Heart left ventricle (tissue), 16 donors: ENCODE data around the gene KLHL8. TPM values are rescaled to one million over a fixed set of nuclear protein-coding genes. Genes with fewer than 3 reads are reported as not detected.
A peak's percentile ranks its signal among the peaks of the same experiment; 100 is the strongest.

ENCODE experiments used
- ATAC-seq, 4 donors: fragments of 200-7000 bp; cut with Tn5 transposase; one replicate each; pipeline ENCODE4 v1.9.1; 2020 to 2022; ENCODE audit warnings: moderate library complexity in 4 of 4, mild to moderate bottlenecking in 3 of 4, moderate number of reproducible peaks in 1 of 4
- DNase-seq, 5 donors: peaks; one replicate each; pipeline ENCODE4 v3.0.0-alpha.2; 2020
- H3K27ac ChIP-seq, 12 donors: fragments of 200-600 bp; sonication (generic) in 4 of 12; one replicate each; pipeline versions ENCODE4 v1.5.0 to v1.8.0; 2016 to 2022; ENCODE audit warnings: mild to moderate bottlenecking in 2 of 12
- H3K27me3 ChIP-seq, 9 donors: fragments of 200-600 bp; sonication (generic) in 2 of 9; one replicate each; pipeline versions ENCODE4 v1.5.1 to v1.8.0; 2016 to 2022; ENCODE audit warnings: mild to moderate bottlenecking in 3 of 9
- H3K36me3 ChIP-seq, 9 donors: fragments of 200-600 bp; sonication (generic) in 2 of 9; one replicate each; pipeline versions ENCODE4 v1.5.0 to v1.8.0; 2018 to 2022; ENCODE audit warnings: mild to moderate bottlenecking in 2 of 9
- H3K4me1 ChIP-seq, 12 donors: fragments of 200-600 bp; sonication (generic) in 4 of 12; one replicate each; pipeline versions ENCODE4 v1.5.0 to v1.8.0; 2016 to 2022; ENCODE audit warnings: mild to moderate bottlenecking in 3 of 12
- H3K4me3 ChIP-seq, 12 donors: fragments of 200-600 bp; sonication (generic) in 4 of 12; one replicate each; pipeline versions ENCODE4 v1.5.0 to v1.8.0; 2017 to 2022; ENCODE audit warnings: mild to moderate bottlenecking in 9 of 12, moderate library complexity in 4 of 12
- H3K9me3 ChIP-seq, 12 donors: fragments of 200-600 bp; sonication (generic) in 4 of 12; one replicate each; pipeline versions ENCODE4 v1.5.0 to v1.8.0; 2016 to 2022; ENCODE audit warnings: mild to moderate bottlenecking in 1 of 12
- CTCF ChIP-seq, 12 donors: fragments of 200-600 bp; sonication (generic) in 4 of 12; IDR thresholded peaks; one replicate each; pipeline versions ENCODE4 v1.5.0 to v1.8.0; 2018 to 2022; ENCODE audit warnings: antibody characterized with exemption in 12 of 12, mild to moderate bottlenecking in 5 of 12
- POLR2A ChIP-seq, 2 donors: fragments of 450-650 bp; IDR thresholded peaks; one replicate each; pipeline ENCODE4 v1.6.1; 2017; ENCODE audit warnings: antibody characterized with exemption in 2 of 2, mild to moderate bottlenecking in 2 of 2, moderate library complexity in 2 of 2
- WGBS, 4 donors: extraction: QIAGEN DNeasy Blood & Tissue Kit in 2 of 4; methylation state at CpG; one replicate each; pipeline versions ENCODE4 v1.1.5 to v1.1.7; 2013 to 2018; 5-methylcytosine and 5-hydroxymethylcytosine counted together
- intact Hi-C, 10 donors: fragments of 100-400 bp; cut with DNase I; formaldehyde crosslinking; loops; one replicate each; pipeline versions ENCODE4 v1.11.1 to v1.14.2; 2022
- polyA plus RNA-seq, 2 donors: library from polyadenylated mRNA; stranded (reverse); fragments of 200-250 nt; gene quantifications; one replicate each; pipeline ENCODE4 v1.2.3, GENCODE V29; 2013
- total RNA-seq, 9 donors: library from RNA; depleted of rRNA in 2 of 9; stranded (reverse); fragments of >200 nt in 2 of 9; fragmentation: NEBNext Ultra II Directional in 3 of 9; extraction: Animal tissue kit (Norgen Biotek cat#: 25700) in 3 of 9; gene quantifications; one replicate each; pipeline versions ENCODE4 v1.1.0 to v1.2.4, GENCODE V29; 2016 to 2023
- donor health status: ischemic (EF 13 %, LVEDD 7.1; RV severe dilation, severe dysfunction).
- donor health status: healthy with polysubstance abuse.
- donor health status: DM: no; HTN: yes; CAD: no.
- donor health status: DM: no; HTN: no; CAD: no.
- donor health status: ischemic (EF 25% LVEDD 6.9; RV normal size, moderate dysfunction).
- donor health status: ischemic (EF 25% LVEDD 5.7; RV mildly dilated, moderate dysfunction).
- donor health status: healthy.
- donor health status: DM: yes; HTN: yes; CAD: no.
- donor health status: ischemic (EF 35%, LVEDD 5.7; RV mildly dilated, moderate dysfunction).
- donor health status: nonischemic (EF 11% LVEDD 7.7; RV severe dilation, severe dysfunction).
- donor health status: DM: yes; HTN: yes; CAD: no.
- donor health status: PGD.
- donor health status: ischemic (EF 29% LVEDD 5.4; RV normal size, mild dysfunction).
- donor health status: nonischemic (EF 23%, LVEDD 6.1; RV moderate dilation, normal function).

Gene KLHL8
- total and polyA plus RNA-seq, 11 donors: 2.9 to 14.7 (median 10.1) TPM

- Histone ChIP-seq H3K36me3 (no peaks in the 10 kb centered on the region), H3K9me3 (peaks cover 0 to 30% (median 22%) of the 10 kb centered on the region in 12 donors), H3K4me1 (peaks cover 0 to 30% (median 11%) of the 10 kb centered on the region in 12 donors), H3K27me3 (no peaks in the 10 kb centered on the region), H3K27ac (peak overlapping the region in 4 of 12 donors; percentile 16 to 56 (median 45)), H3K4me3 (peak overlapping the region in 2 of 12 donors; percentile 1 to 27)
- intact Hi-C loops: loop anchor here in 5 of 10 donors (5.0 to 10.0 kb wide), 3 partner anchors 318 to 745 kb away; no protein-coding TSS in a partner anchor
- TF ChIP-seq CTCF (IDR thresholded peaks at IDR 0.05) (no peak), POLR2A (IDR thresholded peaks at IDR 0.05) (no peak)
- no peak for DNase-seq
- ATAC-seq: no peak
These were observed 19.4 kb upstream of the KLHL8 start for GRCh38 chr4:87239821-87240220.

GRCh38 chr4:87239194-87239593 is 18.8 kb upstream of the KLHL8 start:
- intact Hi-C loops: loop anchor here in 5 of 10 donors (5.0 to 10.0 kb wide), 3 partner anchors 317 to 744 kb away; no protein-coding TSS in a partner anchor
- peaks cover 0 to 30% (median 11%) of the 10 kb centered on the region in 12 donors for H3K4me1 ChIP-seq
- H3K27ac ChIP-seq: no peak overlapping the region
- no peaks in the 10 kb centered on the region for H3K27me3 ChIP-seq
- H3K9me3 ChIP-seq: peaks cover 0 to 25% (median 21%) of the 10 kb centered on the region in 12 donors
- ATAC-seq (no peak), DNase-seq (no peak)
- H3K36me3 ChIP-seq: no peaks in the 10 kb centered on the region
- WGBS, 4 donors: 79 to 89% (median 82%) methylated on average over 5 of the region's 5 CpGs
- no peak overlapping the region for H3K4me3 ChIP-seq
- TF ChIP-seq POLR2A (IDR thresholded peaks at IDR 0.05): no peak

- ATAC-seq (no peak), DNase-seq (no peak)
- intact Hi-C loops: loop anchor here in 8 of 10 donors (2.0 to 10.0 kb wide), 5 partner anchors 86 to 742 kb away; no protein-coding TSS in a partner anchor
- WGBS, 4 donors: 80 to 85% (median 84%) methylated on average over 9 of the region's 9 CpGs
- Histone ChIP-seq H3K27me3 (no peaks in the 10 kb centered on the region), H3K4me1 (peaks cover 0 to 30% (median 11%) of the 10 kb centered on the region in 12 donors), H3K4me3 (no peak overlapping the region), H3K9me3 (peaks cover 0 to 2% (median 0%) of the 10 kb centered on the region in 12 donors), H3K27ac (no peak overlapping the region), H3K36me3 (no peaks in the 10 kb centered on the region)
- TF ChIP-seq CTCF (IDR thresholded peaks at IDR 0.05) (no peak), POLR2A (IDR thresholded peaks at IDR 0.05) (no peak)
These were observed 16.4 kb upstream of the KLHL8 start for GRCh38 chr4:87236861-87237260.

GRCh38 chr4:87235020-87235671 is 14.7 kb upstream of the KLHL8 start:
- no peaks in the 10 kb centered on the region for H3K36me3 ChIP-seq
- intact Hi-C loops: loop anchor here in 8 of 10 donors (1.0 to 10.0 kb wide), 7 partner anchors 84 to 740 kb away; no protein-coding TSS in a partner anchor
- no peaks in the 10 kb centered on the region for H3K27me3 ChIP-seq
- no peak for ATAC-seq
- TF ChIP-seq POLR2A (IDR thresholded peaks at IDR 0.05): no peak
- no peak for TF ChIP-seq CTCF (IDR thresholded peaks at IDR 0.05)
- H3K27ac ChIP-seq: peak overlapping the region in 2 of 12 donors; percentile 46 to 69
- H3K9me3 ChIP-seq: no peaks in the 10 kb centered on the region
- peaks cover 0 to 21% (median 3%) of the 10 kb centered on the region in 12 donors for H3K4me1 ChIP-seq
- DNase-seq: no peak
- peak overlapping the region in 11 of 12 donors; percentile 30 to 63 (median 53) for H3K4me3 ChIP-seq
- 49 to 61% (median 51%) methylated on average over 4 of the region's 4 CpGs for WGBS, 4 donors
